ENCODE data around the gene COL18A1.
"Not testable (repeated sequence)": the region's sequence is repeated elsewhere in the genome, so short reads cannot be mapped to it uniquely, and the experiment has no call there.

The COL18A1 gene

GRCh38 chr21:45549626-45550463 lies 144.9 kb downstream of the COL18A1 start:
- DNase-seq = peak; percentile 43

- DNase-seq = peak; percentile 59
These were observed 145.7 kb downstream of the COL18A1 start for GRCh38 chr21:45550522-45551210.

- DNase-seq = no peak
These were observed 146.4 kb downstream of the COL18A1 start for GRCh38 chr21:45551316-45551715.

GRCh38 chr21:45551783-45552695 lies 147.1 kb downstream of the COL18A1 start:
- DNase-seq = peak; percentile 36

GRCh38 chr21:45552696-45553391 lies 147.9 kb downstream of the COL18A1 start:
- DNase-seq = peak; percentile 36

GRCh38 chr21:45554477-45555175 lies 149.7 kb downstream of the COL18A1 start:
- peak; percentile 94 for DNase-seq

GRCh38 chr21:45555251-45555556 lies 150.2 kb downstream of the COL18A1 start:
- DNase-seq = no peak

GRCh38 chr21:45555557-45556301 lies 150.8 kb downstream of the COL18A1 start:
- DNase-seq = peak; percentile 86

- no peak for DNase-seq
These were observed 151.3 kb downstream of the COL18A1 start for GRCh38 chr21:45556302-45556644.

- DNase-seq = peak; percentile 42
These were observed 152.0 kb downstream of the COL18A1 start for GRCh38 chr21:45556645-45557615.

GRCh38 chr21:45557616-45558043 lies 152.7 kb downstream of the COL18A1 start:
- DNase-seq = no peak

- DNase-seq = no peak
These were observed 153.2 kb downstream of the COL18A1 start for GRCh38 chr21:45558044-45558721.

GRCh38 chr21:45559216-45560105 lies 154.5 kb downstream of the COL18A1 start:
- DNase-seq = no peak

- DNase-seq = no peak
These were observed 155.4 kb downstream of the COL18A1 start for GRCh38 chr21:45560106-45561021.

- DNase-seq = not testable (repeated sequence)
These were observed 156.3 kb downstream of the COL18A1 start for GRCh38 chr21:45561241-45561640.

GRCh38 chr21:45562402-45562801 lies 157.4 kb downstream of the COL18A1 start:
- DNase-seq = no peak

- no peak for DNase-seq
These were observed 158.0 kb downstream of the COL18A1 start for GRCh38 chr21:45562965-45563364.

Data from right forelimb (tissue), 1 donor.